Esophagus squamous epithelium (tissue), 5 donors: ENCODE data around the gene MT1F. TPM values are rescaled to one million over a fixed set of nuclear protein-coding genes. Genes with fewer than 3 reads are reported as not detected.

Experiments used
- DNase-seq: peaks from one replicate; lab custom pipeline; 2025; lab: John Stamatoyannopoulos, UW
- H3K27ac ChIP-seq, 4 donors: fragments of 200-600 bp; sonication (generic); one replicate each; pipeline ENCODE4 v1.5.1; 2016 to 2019; ENCODE audit warnings: mild to moderate bottlenecking in 1 of 4
- H3K27me3 ChIP-seq, 4 donors: fragments of 200-600 bp; sonication (generic); 1 replicate in 3 of 4; 2 replicates in 1 of 4; pipeline versions ENCODE4 v1.5.1 to v1.6.0; 2017 to 2021; ENCODE audit warnings: antibody characterized with exemption in 1 of 4
- H3K36me3 ChIP-seq, 3 donors: fragments of 200-600 bp; sonication (generic); one replicate each; pipeline ENCODE4 v1.5.1; 2016 to 2019
- H3K4me1 ChIP-seq, 3 donors: fragments of 200-600 bp; sonication (generic); one replicate each; pipeline ENCODE4 v1.5.1; 2017 to 2019
- H3K4me3 ChIP-seq, 4 donors: fragments of 200-600 bp; sonication (generic); 1 replicate in 3 of 4; 2 replicates in 1 of 4; pipeline ENCODE4 v1.5.1; 2016 to 2019; ENCODE audit warnings: mild to moderate bottlenecking in 2 of 4, moderate library complexity in 1 of 4
- H3K9me3 ChIP-seq, 3 donors: fragments of 200-600 bp; sonication (generic); one replicate each; pipeline ENCODE4 v1.5.1; 2016 to 2019
- POLR2A ChIP-seq, 4 donors: fragments of 450-650 bp; IDR thresholded peaks; one replicate each; pipeline ENCODE4 v1.6.1; 2017; ENCODE audit warnings: antibody characterized with exemption in 4 of 4, mild to moderate bottlenecking in 4 of 4, moderate library complexity in 3 of 4
- WGBS, 2 donors: methylation state at CpG; one replicate each; pipeline ENCODE4 v1.1.5; 2018; 5-methylcytosine and 5-hydroxymethylcytosine counted together
- intact Hi-C: fragments of 100-400 bp; cut with DNase I; formaldehyde crosslinking; loops from one replicate; pipeline ENCODE4 v1.15.0; 2022
- total RNA-seq, 4 donors: library from RNA; depleted of rRNA; stranded (reverse); fragments of >200 nt; gene quantifications; one replicate each; pipeline ENCODE4 v1.1.0, GENCODE V29; 2016
- TF ChIP-seq, protein P1 (sequence below), 6 experiments: fragments of 450-650 bp in 4 of 6; fragments of 200-600 bp in 2 of 6; sonication (generic) in 2 of 6; IDR thresholded peaks; one replicate each; pipeline ENCODE4 v1.5.1; 2016 to 2019; ENCODE audit warnings: antibody characterized with exemption in 6 of 6, mild to moderate bottlenecking in 4 of 6, moderate library complexity in 4 of 6
- donor health status: DM: yes; HTN: yes; CAD: no.

MT1F gene
- total RNA-seq, 4 donors from 2014 or later: 2.8 to 4.2 (median 2.9) TPM; not detected in 1

DNA sequence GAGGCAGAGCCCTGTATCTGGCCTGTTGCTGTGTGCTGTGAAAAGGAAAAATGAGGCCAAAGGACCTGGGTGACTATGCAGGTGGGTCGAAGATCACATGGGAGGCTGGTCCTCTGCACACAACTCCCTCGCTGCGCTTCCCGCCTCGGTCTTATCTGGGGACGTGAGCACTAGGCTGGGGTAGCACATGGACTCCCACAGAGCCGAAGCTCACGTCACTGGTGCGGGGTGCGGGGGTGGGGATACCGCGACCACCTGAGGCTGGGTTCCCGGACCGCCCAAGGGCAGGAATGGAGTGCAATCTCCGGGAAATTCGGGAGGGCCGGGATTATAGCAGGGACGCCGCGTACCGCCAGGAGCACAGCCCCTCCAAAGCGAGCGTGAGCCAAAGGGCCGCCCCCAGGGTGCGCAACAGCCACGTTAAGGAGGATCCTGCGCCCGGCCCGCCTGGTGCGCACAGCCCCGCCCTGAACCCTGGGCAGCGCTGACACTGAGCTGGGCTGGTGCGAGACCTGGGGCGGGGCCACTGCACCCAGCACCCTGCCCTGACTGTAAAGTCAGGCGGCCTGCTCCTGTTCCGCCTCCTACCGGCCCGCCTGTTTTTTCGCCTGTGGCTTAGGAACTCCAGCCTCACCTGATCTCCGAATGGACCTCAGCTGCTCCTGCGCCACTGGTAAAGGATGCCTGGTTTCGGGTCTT lies 14.5 kb upstream of the MT1F start:
- intact Hi-C loops: no loop called here
- Histone ChIP-seq H3K4me1 (peaks cover 15 to 25% (median 24%) of the 10 kb centered on the region in 3 donors), H3K36me3 (no peaks in the 10 kb centered on the region), H3K27me3 (peaks cover 0 to 97% (median 5%) of the 10 kb centered on the region in 4 donors), H3K27ac (peak overlapping the region in 3 of 4 donors; percentile 45 to 50 (median 46)), H3K9me3 (no peaks in the 10 kb centered on the region), H3K4me3 (peak overlapping the region in 3 of 4 donors; percentile 39 to 62 (median 43))
- TF ChIP-seq POLR2A (IDR thresholded peaks at IDR 0.05): no peak
- TF ChIP-seq, protein P1, sequence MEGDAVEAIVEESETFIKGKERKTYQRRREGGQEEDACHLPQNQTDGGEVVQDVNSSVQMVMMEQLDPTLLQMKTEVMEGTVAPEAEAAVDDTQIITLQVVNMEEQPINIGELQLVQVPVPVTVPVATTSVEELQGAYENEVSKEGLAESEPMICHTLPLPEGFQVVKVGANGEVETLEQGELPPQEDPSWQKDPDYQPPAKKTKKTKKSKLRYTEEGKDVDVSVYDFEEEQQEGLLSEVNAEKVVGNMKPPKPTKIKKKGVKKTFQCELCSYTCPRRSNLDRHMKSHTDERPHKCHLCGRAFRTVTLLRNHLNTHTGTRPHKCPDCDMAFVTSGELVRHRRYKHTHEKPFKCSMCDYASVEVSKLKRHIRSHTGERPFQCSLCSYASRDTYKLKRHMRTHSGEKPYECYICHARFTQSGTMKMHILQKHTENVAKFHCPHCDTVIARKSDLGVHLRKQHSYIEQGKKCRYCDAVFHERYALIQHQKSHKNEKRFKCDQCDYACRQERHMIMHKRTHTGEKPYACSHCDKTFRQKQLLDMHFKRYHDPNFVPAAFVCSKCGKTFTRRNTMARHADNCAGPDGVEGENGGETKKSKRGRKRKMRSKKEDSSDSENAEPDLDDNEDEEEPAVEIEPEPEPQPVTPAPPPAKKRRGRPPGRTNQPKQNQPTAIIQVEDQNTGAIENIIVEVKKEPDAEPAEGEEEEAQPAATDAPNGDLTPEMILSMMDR (IDR thresholded peaks at IDR 0.05): peak; percentile 30 to 56 (median 50)
- 2 to 57% methylated on average over 5 to 15 of the region's 42 CpGs for WGBS, 2 donors
- no peak for DNase-seq

DNA sequence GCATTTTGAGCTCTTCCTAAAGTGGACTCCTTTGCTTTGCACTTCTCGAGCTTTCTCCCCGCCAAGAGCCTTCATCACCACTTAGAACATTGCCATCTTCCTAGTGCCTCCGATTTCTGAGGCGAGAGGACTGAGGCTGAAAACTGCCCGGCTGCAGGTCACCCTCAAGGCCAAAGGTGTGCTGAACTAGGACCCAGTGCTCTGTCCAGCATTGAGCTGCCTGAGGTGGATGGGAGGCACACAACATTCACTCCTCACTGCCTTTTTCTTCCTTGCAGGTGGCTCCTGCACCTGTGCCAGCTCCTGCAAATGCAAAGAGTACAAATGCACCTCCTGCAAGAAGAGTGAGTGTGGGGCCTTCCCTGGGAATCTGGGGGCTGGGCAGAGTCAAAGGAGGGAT lies 13.9 kb upstream of the MT1F start:
- TF ChIP-seq, protein P1 (IDR thresholded peaks at IDR 0.05): no peak
- no peak for TF ChIP-seq POLR2A (IDR thresholded peaks at IDR 0.05)
- H3K9me3 ChIP-seq: no peaks in the 10 kb centered on the region
- intact Hi-C loops: no loop called here
- H3K4me3 ChIP-seq: peak overlapping the region in 3 of 4 donors; percentile 39 to 62 (median 43)
- H3K4me1 ChIP-seq: peaks cover 15 to 19% (median 18%) of the 10 kb centered on the region in 3 donors
- 36 to 58% methylated on average over 3 to 5 of the region's 5 CpGs for WGBS, 2 donors
- peaks cover 0 to 97% (median 2%) of the 10 kb centered on the region in 4 donors for H3K27me3 ChIP-seq
- no peak for DNase-seq
- H3K27ac ChIP-seq: peak overlapping the region in 1 of 4 donors; percentile 46
- H3K36me3 ChIP-seq: no peaks in the 10 kb centered on the region

DNA sequence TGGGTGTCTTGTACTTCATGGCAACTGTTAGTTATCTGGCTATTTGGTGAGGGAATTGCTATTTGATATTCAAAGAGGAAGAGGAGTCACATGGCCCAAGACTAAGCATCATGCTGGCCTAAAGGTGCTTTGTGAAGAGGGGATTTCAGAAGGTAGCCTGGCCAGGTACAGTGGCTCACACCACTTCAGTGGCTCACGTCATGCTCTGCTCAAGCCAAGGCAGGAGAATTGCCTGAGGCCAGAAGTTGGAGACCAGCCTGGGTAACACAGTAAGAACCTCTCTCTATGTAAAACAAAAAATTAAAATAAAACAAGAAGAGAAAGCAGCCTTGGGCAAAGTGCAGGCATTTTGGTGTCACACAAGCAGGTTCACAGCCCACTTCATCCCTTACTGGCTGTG lies 12.4 kb upstream of the MT1F start:
- intact Hi-C loops: no loop called here
- H3K27me3 ChIP-seq: peaks cover 0 to 91% (median 0%) of the 10 kb centered on the region in 4 donors
- WGBS, 2 donors: 42 to 57% methylated on average over 1 of the region's 1 CpG

DNA sequence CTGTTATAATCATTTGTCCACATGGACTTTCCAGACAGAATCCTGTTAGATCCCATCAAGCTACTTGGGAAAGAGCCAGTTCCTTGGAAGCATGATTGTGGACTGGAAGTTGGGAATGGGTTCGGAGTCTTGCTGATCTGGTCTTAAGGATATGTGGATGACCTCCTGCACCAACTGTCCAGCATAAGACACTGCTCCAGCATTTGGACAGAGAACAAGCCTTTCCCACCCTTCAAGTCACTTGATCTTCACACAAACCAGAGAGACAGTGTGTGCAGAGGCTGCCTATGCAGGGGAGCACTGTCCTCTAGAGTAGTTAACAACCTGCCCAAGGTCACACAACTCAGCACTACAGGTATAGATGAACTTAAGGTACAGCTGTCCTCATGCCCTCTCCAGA lies 11.9 kb upstream of the MT1F start:
- H3K4me1 ChIP-seq: peaks cover 13 to 22% (median 15%) of the 10 kb centered on the region in 3 donors
- intact Hi-C loops: no loop called here
- H3K4me3 ChIP-seq: no peak overlapping the region
- H3K9me3 ChIP-seq: no peaks in the 10 kb centered on the region
- WGBS, 2 donors: 0% methylated on average over 1 of the region's 1 CpG; no CpG with 5 or more reads in 1 of the 2 donors
- DNase-seq: no peak
- peaks cover 0 to 91% (median 0%) of the 10 kb centered on the region in 4 donors for H3K27me3 ChIP-seq
- no peak for TF ChIP-seq POLR2A (IDR thresholded peaks at IDR 0.05)
- TF ChIP-seq, protein P1 (IDR thresholded peaks at IDR 0.05): no peak
- H3K27ac ChIP-seq: no peak overlapping the region
- H3K36me3 ChIP-seq: no peaks in the 10 kb centered on the region

More for the DNA sequence above, 12.4 kb upstream of the MT1F start:
- H3K4me1 ChIP-seq: peaks cover 13 to 22% (median 15%) of the 10 kb centered on the region in 3 donors
- DNase-seq: no peak
- no peak overlapping the region for H3K4me3 ChIP-seq
- H3K27ac ChIP-seq: no peak overlapping the region
- no peaks in the 10 kb centered on the region for H3K36me3 ChIP-seq
- no peaks in the 10 kb centered on the region for H3K9me3 ChIP-seq
- no peak for TF ChIP-seq POLR2A (IDR thresholded peaks at IDR 0.05)
- TF ChIP-seq, protein P1 (IDR thresholded peaks at IDR 0.05): no peak
